Stimulated activated CD8-positive, alpha-beta memory T cell treated with anti-CD3 and anti-CD28 coated beads, Interleukin-12 subunit alpha, Interleukin-12 subunit beta, amount 100 ng/mL, for 4 hours (primary cell): ENCODE results near the gene SDCCAG8.

Source experiments
- DNase-seq: peaks from one replicate; pipeline ENCODE4 v3.0.0-alpha.2; 2020; ENCODE audit warnings: low read depth

Gene SDCCAG8

GRCh38 chr1:243501002-243501401 is 245.2 kb downstream of the SDCCAG8 start:
- DNase-seq, result no peak

- DNase-seq, result no peak
Observed at GRCh38 chr1:243503155-243503554, 247.3 kb downstream of the SDCCAG8 start.

- no peak for DNase-seq
Observed at GRCh38 chr1:243505986-243506689, 250.3 kb downstream of the SDCCAG8 start.

GRCh38 chr1:243507001-243507671 is 251.3 kb downstream of the SDCCAG8 start:
- DNase-seq, result no peak

- DNase-seq, result no peak
Observed at GRCh38 chr1:243507672-243508302, 251.9 kb downstream of the SDCCAG8 start.

- DNase-seq, result peak; percentile 25
Observed at GRCh38 chr1:243508303-243508713, 252.5 kb downstream of the SDCCAG8 start.

- no peak for DNase-seq
Observed at GRCh38 chr1:243508943-243509342, 253.1 kb downstream of the SDCCAG8 start.

GRCh38 chr1:243510928-243511327 is 255.1 kb downstream of the SDCCAG8 start:
- no peak for DNase-seq

- no peak for DNase-seq
Observed at GRCh38 chr1:243513726-243514491, 258.1 kb downstream of the SDCCAG8 start.

GRCh38 chr1:243514927-243515326 is 259.1 kb downstream of the SDCCAG8 start:
- DNase-seq, result no peak

GRCh38 chr1:243520831-243521230 is 265.0 kb downstream of the SDCCAG8 start:
- no peak for DNase-seq

GRCh38 chr1:243523766-243524165 is 267.9 kb downstream of the SDCCAG8 start:
- no peak for DNase-seq

- no peak for DNase-seq
Observed at GRCh38 chr1:243525085-243525487, 269.2 kb downstream of the SDCCAG8 start.

GRCh38 chr1:243526180-243526579 is 270.3 kb downstream of the SDCCAG8 start:
- DNase-seq, result no peak

GRCh38 chr1:243528459-243529121 is 272.7 kb downstream of the SDCCAG8 start:
- DNase-seq, result no peak

- DNase-seq, result no peak
Observed at GRCh38 chr1:243529512-243529911, 273.7 kb downstream of the SDCCAG8 start.

- DNase-seq, result no peak
Observed at GRCh38 chr1:243535014-243535413, 279.2 kb downstream of the SDCCAG8 start.

GRCh38 chr1:243539636-243540035 is 283.8 kb downstream of the SDCCAG8 start:
- DNase-seq, result no peak

GRCh38 chr1:243542739-243543415 is 287.0 kb downstream of the SDCCAG8 start:
- DNase-seq, result no peak

- DNase-seq, result no peak
Observed at GRCh38 chr1:243543501-243543900, 287.7 kb downstream of the SDCCAG8 start.

- no peak for DNase-seq
Observed at GRCh38 chr1:243546457-243546856, 290.6 kb downstream of the SDCCAG8 start.
